Chondrocyte (in vitro differentiated cells): ENCODE data around the gene ST7. TPM values are rescaled to one million over a fixed set of nuclear protein-coding genes. Genes with fewer than 3 reads are reported as not detected.
A peak's percentile ranks its signal among the peaks of the same experiment; 100 is the strongest.

Experiments
- DNase-seq: peaks from one replicate; pipeline ENCODE4 v3.0.0; 2021; ENCODE audit warnings: mixed read lengths, low spot score
- H3K27ac Mint-ChIP-seq: one replicate; pipeline ENCODE4 v1.8.0; 2021; ENCODE audit warnings: mild to moderate bottlenecking, moderate library complexity, mixed read lengths; ENCODE audit not compliant: unreplicated experiment
- H3K27me3 Mint-ChIP-seq: 2 replicates; pipeline ENCODE4 v1.8.0; 2021; ENCODE audit warnings: low read depth, mixed read lengths
- H3K36me3 Mint-ChIP-seq: 2 replicates; pipeline ENCODE4 v1.8.0; 2021; ENCODE audit warnings: low read depth, mixed read lengths
- H3K4me1 Mint-ChIP-seq: 2 replicates; pipeline ENCODE4 v1.8.0; 2021; ENCODE audit warnings: low read depth, mild to moderate bottlenecking, mixed read lengths
- H3K4me3 Mint-ChIP-seq: one replicate; pipeline ENCODE4 v1.8.0; 2021; ENCODE audit warnings: mild to moderate bottlenecking, moderate library complexity, mixed read lengths; ENCODE audit not compliant: unreplicated experiment
- H3K9me3 Mint-ChIP-seq: 2 replicates; pipeline ENCODE4 v1.8.0; 2021; ENCODE audit warnings: low read depth, mixed read lengths
- total RNA-seq: library from RNA; stranded (reverse); gene quantifications from 3 replicates; pipeline ENCODE4 v1.2.1, GENCODE V29; 2021
- TF ChIP-seq, protein P1 (sequence below): fragments of 200-600 bp; sonication (generic); IDR thresholded peaks from 2 replicates; pipeline ENCODE4 v1.5.0; 2021; ENCODE audit warnings: antibody characterized with exemption, mild to moderate bottlenecking, moderate library complexity

ST7 gene
- total RNA-seq, 1 donor from 2014 or later = 69.7 TPM

DNA sequence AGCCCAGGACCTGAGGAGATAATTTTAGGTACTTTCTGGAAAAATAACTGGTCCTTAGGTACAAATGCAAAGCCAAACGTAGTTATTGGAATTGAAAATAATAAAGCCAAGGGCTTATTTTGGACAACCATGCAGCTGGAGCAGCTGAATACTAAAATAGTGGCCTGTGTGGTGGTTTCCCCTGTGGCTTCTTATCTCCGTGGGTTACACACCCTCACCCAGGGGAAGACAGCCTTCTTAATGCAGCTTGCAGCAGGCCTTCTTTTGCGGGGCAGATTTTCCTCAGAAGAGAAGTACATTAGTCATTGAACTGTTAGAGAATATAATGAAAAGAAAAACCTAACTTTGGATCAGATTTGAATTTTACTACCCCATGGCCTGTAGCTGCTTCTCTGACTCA lies 133.5 kb downstream of the ST7 start:
- no peaks in the 10 kb centered on the region for H3K27me3 Mint-ChIP-seq
- H3K9me3 Mint-ChIP-seq = no peaks in the 10 kb centered on the region
- DNase-seq = no peak
- peaks cover 76% of the 10 kb centered on the region for H3K4me1 Mint-ChIP-seq
- H3K27ac Mint-ChIP-seq = no peak overlapping the region
- no peak overlapping the region for H3K4me3 Mint-ChIP-seq
- TF ChIP-seq, protein P1, sequence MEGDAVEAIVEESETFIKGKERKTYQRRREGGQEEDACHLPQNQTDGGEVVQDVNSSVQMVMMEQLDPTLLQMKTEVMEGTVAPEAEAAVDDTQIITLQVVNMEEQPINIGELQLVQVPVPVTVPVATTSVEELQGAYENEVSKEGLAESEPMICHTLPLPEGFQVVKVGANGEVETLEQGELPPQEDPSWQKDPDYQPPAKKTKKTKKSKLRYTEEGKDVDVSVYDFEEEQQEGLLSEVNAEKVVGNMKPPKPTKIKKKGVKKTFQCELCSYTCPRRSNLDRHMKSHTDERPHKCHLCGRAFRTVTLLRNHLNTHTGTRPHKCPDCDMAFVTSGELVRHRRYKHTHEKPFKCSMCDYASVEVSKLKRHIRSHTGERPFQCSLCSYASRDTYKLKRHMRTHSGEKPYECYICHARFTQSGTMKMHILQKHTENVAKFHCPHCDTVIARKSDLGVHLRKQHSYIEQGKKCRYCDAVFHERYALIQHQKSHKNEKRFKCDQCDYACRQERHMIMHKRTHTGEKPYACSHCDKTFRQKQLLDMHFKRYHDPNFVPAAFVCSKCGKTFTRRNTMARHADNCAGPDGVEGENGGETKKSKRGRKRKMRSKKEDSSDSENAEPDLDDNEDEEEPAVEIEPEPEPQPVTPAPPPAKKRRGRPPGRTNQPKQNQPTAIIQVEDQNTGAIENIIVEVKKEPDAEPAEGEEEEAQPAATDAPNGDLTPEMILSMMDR = no peak
- H3K36me3 Mint-ChIP-seq = peaks cover 2% of the 10 kb centered on the region

DNA sequence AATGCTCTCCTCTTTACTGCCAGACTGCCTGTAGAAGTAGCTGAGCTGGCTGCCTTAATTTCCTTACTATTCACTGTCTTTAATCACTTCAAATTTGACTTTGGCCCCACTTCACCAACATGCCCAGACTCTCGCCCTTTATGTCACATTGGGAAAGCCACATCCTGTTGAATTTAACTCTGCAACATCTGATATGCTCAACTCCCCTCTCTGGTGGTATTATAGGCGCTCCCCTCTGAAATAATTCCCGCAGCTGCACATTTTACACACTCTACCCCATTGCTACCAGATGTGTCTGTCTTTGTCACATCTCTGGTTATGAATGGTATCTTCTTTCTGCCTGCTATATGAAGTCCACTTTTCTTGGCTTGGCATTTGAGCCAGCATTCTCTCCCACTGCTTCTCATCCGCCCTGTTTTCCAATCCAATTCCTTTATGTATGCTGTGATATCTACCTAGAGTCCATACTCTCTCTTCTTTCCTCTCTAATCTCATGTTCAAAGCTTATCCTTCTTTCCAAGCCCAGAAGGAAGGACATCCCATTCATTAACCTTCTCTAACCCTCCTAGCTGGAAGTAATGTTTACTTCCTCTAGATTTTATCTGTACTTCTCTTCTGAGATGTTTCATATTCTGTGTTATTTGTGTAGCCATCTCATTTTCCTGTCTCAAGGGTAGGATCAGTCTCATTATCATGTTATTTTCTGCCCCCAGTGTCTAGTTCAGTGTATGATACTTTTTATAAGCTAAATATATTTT lies 134.5 kb downstream of the ST7 start:
- no peaks in the 10 kb centered on the region for H3K27me3 Mint-ChIP-seq
- TF ChIP-seq, protein P1 = no peak
- H3K4me1 Mint-ChIP-seq = peaks cover 80% of the 10 kb centered on the region
- DNase-seq = no peak
- H3K9me3 Mint-ChIP-seq = no peaks in the 10 kb centered on the region
- H3K36me3 Mint-ChIP-seq = peaks cover 2% of the 10 kb centered on the region
- H3K4me3 Mint-ChIP-seq = no peak overlapping the region
- peak overlapping the region; percentile 19 for H3K27ac Mint-ChIP-seq

DNA sequence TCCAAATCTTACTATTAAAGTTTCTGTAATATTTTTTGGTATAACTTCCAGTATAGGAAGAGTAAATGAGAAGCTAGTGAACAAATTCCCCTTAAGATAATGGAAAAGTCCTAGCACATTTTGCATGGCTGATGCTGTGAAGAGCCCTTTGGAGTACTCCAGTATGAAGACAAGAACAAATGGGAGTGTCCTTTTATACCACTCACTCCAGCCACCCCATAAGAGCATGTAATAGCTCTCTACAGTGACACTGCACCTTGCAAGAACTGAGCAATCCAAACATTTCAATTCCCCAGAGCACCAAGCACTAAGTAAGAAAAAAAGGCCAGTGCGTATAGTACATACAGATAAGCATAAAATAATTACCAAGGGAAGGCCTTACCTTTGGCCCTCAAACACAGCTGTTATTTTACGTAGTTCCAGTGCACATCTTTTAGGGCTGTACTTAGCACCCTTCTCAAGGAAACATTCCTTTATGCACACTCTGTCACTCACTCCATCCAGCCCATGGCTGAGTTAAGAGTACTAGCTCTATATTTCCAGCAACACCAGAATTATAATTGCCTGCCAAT lies 135.4 kb downstream of the ST7 start:
- Mint-ChIP-seq H3K4me1 (peaks cover 82% of the 10 kb centered on the region), H3K36me3 (peaks cover 2% of the 10 kb centered on the region), H3K27ac (no peak overlapping the region), H3K4me3 (no peak overlapping the region), H3K9me3 (no peaks in the 10 kb centered on the region), H3K27me3 (no peaks in the 10 kb centered on the region)
- DNase-seq = no peak
- TF ChIP-seq, protein P1 = no peak

DNA sequence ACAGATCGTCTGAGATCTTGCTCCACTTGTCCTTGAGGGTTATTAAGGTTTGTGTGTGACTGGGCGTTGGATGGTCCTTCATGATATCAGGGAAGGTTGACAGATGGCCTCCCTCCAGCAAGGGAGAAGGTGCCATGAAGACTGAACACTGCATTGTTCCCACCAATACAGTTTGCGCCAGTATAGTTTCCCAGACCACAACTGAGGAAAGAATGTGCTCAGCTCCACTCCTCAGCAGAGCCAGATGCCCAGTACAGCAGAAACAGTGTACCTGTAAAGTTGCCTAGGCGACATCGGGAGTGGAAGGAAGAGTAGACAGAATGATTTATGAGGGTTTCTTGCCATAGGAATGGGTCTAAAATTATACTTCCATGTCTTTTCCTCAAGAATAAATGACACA lies 137.5 kb downstream of the ST7 start:
- peaks cover 2% of the 10 kb centered on the region for H3K36me3 Mint-ChIP-seq
- TF ChIP-seq, protein P1 = no peak
- peak overlapping the region; percentile 53 for H3K27ac Mint-ChIP-seq

DNA sequence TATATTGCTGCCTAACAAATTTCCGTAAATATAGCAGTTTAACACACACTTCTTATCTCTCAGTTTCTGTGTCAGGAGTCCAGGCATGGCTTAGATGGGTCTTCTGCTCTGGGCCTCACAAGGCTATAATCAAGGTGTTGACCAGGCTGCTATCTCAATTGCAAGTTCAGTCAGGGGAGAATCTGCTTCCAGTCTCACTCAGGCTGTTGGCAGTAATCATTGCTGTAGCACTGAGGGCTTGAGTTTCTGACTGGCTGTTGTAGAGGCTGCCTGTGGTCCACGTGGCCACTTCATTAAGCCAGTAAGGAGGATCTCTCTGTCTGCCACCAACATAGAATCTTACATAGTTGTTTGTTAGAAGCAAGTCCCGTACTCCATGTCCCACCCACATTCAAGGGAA lies 138.4 kb downstream of the ST7 start:
- peaks cover 2% of the 10 kb centered on the region for H3K36me3 Mint-ChIP-seq
- TF ChIP-seq, protein P1 = no peak
- H3K4me1 Mint-ChIP-seq = peaks cover 64% of the 10 kb centered on the region
- H3K9me3 Mint-ChIP-seq = no peaks in the 10 kb centered on the region
- DNase-seq = no peak
- no peak overlapping the region for H3K4me3 Mint-ChIP-seq
- H3K27me3 Mint-ChIP-seq = no peaks in the 10 kb centered on the region
- peak overlapping the region; percentile 2 for H3K27ac Mint-ChIP-seq

More for the DNA sequence above, 137.5 kb downstream of the ST7 start:
- Mint-ChIP-seq H3K9me3 (no peaks in the 10 kb centered on the region), H3K27me3 (no peaks in the 10 kb centered on the region), H3K4me1 (peaks cover 67% of the 10 kb centered on the region), H3K4me3 (no peak overlapping the region)
- no peak for DNase-seq
